ENCODE results near the gene CALML5.

The CALML5 gene

DNA sequence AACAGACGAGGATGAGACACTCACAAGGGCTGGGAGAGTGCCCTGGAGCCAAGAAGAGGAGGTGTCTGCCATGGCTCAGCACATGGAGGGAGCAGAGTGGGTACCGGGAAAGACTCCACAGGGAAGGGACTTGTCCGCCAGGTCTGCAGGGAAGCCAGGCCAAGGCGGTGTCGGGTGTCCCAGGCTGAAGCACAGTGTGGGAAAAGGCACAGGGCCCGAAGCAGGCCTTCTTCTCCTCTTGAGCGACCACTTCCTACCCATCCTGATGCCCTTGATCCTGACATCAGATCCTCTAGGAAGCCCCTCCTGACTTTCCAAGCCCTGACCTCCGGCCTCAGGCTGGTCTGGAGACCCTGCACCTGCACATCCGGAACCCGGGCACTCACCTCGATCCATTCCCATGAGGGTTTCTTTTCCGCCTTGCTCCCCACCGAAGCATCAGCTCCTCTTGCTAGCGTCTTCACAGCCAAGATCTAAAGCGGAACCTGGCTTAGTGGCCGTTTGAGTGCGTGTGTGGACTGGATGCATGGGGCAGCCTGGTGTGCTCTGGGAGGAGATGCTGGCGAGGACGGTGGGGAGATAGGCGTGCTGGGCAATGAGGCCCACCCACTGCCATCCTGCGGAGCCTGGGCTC is 33.8 kb upstream of the CALML5 start:
- DNase-seq (ENCODE audit: low spot score) = no peak

DNA sequence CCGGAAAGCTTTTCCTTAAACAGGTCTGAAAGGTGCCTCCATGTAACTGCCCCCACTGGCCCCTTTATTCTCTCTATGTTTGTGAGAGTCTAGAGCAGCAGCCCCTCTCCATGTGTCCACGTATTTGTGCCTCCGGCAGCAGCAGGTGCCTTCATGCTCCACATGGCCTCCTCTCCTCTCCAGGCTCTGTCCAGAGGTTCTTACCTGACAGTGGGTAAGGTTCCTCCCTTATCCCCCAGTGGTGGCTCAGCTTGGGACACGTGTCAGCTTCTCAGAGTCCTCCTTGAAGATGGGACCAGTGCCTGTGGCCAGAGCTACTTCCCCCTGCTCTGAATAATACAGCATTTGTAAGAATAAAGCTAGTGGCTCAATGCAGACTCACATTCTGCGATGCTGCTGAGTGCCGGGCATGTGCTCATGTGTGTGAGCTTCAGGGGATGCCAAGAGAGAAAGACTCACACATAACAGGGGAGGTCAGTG is 33.3 kb upstream of the CALML5 start:
- no peak for DNase-seq (ENCODE audit: low spot score)

GRCh38 chr10:5532307-5532605 is 32.9 kb upstream of the CALML5 start:
- no peak for DNase-seq (ENCODE audit: low spot score)

GRCh38 chr10:5531558-5532306 is 32.4 kb upstream of the CALML5 start:
- DNase-seq (ENCODE audit: low spot score) = no peak

DNA sequence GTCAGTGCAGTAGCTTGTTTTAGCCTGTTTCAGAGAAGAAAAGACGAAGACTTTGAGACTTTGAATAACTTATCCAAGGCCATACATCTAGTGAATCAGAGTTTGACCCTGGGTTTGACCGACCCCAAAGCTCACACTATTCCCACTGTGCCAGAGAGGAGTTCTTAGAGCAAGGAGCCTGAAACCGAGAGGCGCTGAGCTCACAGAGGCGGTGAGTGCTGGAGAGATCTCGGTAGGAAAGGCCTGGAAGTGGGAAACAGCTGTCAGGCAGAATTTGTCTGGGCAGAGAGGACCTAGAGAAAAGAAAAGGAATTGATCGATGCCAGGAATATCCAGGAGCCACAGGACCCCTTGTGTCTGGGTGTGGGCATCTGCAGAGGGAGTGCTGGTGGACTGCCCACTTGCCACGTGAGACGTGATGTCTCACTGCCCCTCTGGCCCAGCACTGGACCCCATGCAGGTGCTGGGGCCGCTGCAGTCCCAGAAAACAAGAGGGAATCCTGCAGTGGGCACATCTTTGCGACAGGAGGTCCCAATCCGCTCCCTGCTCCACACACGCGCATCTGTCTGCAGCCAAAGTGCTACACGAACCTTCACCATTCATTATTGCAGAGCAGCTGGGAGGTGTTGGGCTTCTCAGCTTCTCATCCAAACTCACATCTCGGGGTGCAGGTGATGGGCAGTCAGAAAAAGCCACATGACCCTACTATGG is 31.6 kb upstream of the CALML5 start:
- DNase-seq (ENCODE audit: low spot score) = no peak

- DNase-seq (ENCODE audit: low spot score) = no peak
Observed at GRCh38 chr10:5530412-5530806, 31.0 kb upstream of the CALML5 start.

DNA sequence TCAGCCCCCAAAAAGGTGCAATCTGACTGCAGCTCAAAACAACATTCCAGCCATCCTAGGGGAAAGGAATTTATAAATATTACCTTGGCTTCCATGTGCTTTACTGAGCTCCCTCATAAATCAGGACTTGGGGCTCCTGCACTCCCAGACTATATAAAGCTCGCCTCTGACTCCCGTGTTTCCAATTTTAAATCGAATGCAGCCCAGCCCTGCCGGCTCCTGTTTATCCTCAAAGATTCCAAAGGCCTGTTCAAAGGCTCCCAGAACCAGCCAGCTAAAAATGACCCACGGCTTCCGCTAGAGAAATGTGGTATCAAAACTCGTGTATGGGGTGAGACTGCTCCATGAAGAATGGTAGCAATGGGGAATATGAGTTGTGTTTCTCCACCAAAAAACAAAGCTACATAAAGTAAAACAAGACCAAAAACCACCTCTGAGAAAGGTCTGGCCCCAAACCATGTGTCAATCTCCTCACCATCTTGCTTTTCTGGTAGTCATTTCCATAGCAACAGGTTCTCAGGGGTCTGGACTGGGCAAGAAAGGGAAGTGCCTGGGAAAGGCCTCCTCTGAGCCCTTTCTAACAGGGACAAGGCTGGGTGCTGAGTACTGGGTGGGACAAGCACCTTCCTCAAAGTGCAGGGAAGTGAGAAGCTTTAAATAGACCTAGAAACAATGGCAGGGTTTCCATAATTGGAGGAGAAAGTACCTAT is 30.5 kb upstream of the CALML5 start:
- DNase-seq (ENCODE audit: low spot score) = no peak

DNA sequence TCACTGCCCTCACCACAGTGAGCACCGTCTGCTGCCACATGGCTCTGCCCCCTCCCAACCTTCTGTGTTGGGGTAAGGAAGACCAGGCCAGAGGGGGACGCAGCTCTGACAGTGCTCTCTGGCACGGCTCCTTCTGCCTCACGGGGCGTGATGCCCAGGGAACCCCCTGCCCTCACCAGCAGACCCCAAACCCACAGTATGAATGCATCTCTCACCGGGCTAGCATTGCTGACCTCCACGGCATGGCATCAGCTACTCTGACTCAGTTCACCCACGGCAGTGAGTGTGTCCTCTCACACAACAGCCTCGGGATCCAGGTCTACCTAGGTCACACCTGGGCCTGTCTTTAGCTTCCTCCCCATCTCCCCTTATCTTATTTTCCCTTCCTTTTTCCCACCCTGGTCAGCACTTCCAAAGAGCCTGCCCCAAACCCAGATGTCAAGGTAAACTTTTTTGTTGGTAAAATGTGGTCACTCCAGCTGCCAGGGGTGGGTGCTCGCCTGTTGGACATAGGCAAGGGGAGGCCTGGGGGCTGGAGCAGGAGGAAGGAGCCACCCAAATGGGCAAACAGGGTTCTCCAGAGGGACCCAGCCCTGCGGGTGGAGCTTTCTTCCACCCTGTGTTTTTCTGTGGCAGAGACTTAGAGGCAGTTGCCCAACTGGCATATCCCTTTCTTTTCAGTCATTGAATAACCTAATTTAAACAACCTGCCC is 29.8 kb upstream of the CALML5 start:
- no peak for DNase-seq (ENCODE audit: low spot score)

DNA sequence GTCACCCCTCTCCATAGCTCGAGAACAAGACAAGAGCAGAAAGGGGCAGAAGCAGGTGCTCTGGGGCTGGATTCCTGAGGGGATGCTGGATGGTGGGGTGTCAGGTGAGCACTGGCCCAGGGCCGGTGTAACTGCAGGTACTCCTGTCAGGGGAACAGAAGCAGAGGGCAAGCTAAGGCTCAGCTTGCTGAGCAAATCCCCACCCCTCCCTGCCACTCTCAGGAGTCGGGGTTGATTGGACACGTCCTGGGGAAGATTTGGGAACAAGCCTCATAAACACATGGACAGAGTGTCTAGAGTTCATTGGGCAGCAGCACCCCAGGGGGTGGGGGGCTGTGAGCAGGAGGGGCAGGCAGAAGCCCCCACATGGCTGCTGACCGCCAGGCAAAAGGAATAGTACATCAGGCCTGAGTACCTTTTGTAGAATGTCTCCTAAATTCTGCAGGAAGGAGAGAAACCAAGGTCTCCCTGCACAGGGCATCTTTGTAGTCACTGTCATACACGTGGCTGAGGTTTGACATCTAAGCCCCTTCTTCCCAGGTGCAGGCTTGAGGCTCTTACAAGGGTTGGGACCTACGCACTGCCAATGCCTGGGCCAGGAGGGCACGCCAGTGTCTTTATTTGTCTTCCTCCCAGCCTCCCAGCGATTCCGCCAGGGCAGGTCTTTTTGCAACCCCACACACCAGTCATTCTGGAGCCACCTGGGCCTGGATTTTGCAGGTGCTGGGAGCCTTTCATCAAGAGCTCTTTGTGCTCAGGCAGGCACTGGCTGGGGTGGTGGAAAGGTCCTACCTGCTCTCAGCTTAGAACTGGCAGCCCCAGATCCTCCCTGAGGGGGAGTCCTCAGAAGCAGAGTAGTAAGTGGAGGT is 28.2 kb upstream of the CALML5 start:
- no peak for DNase-seq (ENCODE audit: low spot score)

DNA sequence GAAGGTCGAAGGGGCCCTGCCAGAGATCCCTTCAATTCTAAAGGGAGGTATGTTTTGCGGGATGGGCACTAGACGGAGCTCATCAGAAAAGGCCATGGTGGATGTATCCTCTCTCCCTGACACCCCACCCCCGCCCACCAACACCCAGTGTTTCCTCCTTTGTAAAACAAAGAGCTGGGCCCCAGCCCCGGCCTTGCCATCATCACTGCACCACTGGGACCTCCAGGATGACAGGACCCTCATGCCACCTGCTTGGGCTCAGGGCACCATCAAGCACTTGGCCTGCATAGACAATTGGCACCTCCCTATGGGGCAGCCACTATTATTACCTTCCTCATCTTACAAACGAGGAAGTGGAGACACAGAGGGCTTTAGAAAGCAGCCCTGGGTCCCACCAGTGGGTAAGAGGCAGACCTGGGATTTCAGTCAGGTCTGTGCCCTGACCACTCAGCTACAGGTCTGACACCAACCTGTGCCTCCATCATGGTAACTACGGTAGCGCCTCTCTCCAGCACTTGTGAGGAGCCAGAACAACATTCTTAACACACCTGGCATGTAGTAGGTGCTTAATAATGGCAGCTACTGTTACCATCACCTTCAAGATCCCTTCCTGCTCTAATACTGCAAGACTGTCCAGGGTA is 27.4 kb upstream of the CALML5 start:
- DNase-seq (ENCODE audit: low spot score) = no peak

DNA sequence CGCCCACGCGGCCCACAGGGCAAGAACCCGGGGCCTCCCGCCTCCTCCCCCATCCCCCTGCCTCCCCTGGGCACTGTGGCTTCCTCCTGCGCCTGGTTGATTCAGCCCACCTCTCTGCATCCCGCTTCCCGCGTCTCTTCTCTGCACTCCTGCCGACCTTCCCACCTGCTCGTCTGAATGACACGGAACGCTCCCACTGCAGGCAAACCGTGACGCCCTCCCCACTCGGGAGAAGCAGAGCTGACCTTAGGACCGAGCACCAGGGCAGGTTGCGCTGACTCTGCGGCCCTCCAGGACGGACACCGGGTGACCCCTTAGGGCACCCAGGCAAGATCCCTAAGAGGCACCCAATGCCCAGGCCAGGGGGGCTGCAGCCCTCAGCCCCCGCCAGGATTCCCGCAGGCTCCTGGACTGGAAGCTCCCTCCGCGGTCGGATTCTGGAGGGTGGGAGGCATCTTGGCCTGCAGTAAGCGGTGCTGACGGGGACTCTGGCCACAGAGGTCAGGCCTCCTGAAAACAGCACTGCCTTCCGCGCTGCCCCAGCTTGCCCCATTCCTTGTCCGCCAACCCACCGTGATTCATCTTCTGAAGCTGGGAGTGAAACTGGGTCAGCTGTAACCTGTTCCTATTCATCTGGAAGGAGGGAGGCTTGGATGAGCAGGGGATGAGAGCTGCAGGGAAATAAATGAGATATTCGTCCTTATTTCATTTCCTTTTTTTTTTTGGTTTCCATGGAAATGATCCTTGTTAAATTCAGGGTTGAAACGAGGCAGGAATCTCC is 26.4 kb upstream of the CALML5 start:
- DNase-seq (ENCODE audit: low spot score) = no peak

DNA sequence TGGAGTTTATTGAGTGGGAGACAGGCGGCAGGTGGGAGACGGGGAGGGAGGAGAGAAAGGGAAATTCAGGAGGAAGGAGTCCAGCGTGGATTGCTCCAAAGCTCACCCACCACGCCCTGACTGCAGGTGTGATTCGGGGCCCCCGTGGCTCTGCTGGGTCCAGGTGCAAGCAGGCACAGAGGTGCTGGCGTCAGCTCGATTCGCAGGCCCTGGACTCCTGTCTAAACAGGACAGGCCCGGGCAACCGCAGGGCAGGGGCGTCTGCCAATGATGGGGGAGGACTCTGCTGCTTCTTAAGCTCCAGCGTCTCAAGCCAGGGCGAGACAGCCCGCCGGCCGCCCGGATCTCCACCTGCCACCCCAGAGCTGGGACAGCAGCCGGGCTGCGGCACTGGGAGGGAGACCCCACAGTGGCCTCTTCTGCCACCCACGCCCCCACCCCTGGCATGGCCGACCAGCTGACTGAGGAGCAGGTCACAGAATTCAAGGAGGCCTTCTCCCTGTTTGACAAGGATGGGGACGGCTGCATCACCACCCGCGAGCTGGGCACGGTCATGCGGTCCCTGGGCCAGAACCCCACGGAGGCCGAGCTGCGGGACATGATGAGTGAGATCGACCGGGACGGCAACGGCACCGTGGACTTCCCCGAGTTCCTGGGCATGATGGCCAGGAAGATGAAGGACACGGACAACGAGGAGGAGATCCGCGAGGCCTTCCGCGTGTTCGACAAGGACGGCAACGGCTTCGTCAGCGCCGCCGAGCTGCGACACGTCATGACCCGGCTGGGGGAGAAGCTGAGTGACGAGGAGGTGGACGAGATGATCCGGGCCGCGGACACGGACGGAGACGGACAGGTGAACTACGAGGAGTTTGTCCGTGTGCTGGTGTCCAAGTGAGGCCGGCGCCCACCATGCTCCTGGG is 25.5 kb upstream of the CALML5 start, which contains the start of gene CALML3:
TSS of gene CALML3 (plus strand) at position 321 of the 920 bp plus-strand sequence. CDS start at position 446, 125 bp downstream.
- DNase-seq (ENCODE audit: low spot score) = no peak

- no peak for DNase-seq (ENCODE audit: low spot score)
Observed at GRCh38 chr10:5523796-5524574, 24.6 kb upstream of the CALML5 start.

- no peak for DNase-seq (ENCODE audit: low spot score)
Observed at GRCh38 chr10:5522913-5523560, 23.7 kb upstream of the CALML5 start.

- no peak for DNase-seq (ENCODE audit: low spot score)
Observed at GRCh38 chr10:5519054-5519453, 19.7 kb upstream of the CALML5 start.

DNA sequence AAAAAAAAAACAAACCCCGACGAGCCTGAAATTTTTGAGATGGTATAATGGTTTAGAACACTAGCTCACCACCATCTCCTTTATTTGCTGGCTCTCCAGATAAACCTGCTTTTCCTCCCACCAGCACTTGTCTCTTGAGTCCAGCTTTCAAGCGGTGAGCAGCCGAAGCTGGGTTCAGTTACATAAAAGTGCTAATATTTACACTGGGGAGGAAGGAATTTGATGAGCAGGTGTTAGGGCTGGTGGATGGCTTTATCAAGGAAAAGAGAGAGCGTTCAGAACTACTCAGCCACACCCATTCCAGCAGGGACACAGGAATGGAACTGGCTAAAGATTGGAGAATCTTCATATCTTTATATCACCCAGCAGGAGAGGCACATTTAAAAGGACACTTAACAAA is 18.8 kb upstream of the CALML5 start:
- no peak for DNase-seq (ENCODE audit: low spot score)

GRCh38 chr10:5517546-5517945 is 18.2 kb upstream of the CALML5 start:
- no peak for DNase-seq (ENCODE audit: low spot score)
